Smooth muscle cell of the brain vasculature (primary cell): Measurements from ENCODE around the gene CDK5.

Experiments used
- DNase-seq: peaks from one replicate; pipeline ENCODE4 v3.0.0-alpha.2; 2012; ENCODE audit warnings: low read depth, low spot score

The CDK5 gene

DNA sequence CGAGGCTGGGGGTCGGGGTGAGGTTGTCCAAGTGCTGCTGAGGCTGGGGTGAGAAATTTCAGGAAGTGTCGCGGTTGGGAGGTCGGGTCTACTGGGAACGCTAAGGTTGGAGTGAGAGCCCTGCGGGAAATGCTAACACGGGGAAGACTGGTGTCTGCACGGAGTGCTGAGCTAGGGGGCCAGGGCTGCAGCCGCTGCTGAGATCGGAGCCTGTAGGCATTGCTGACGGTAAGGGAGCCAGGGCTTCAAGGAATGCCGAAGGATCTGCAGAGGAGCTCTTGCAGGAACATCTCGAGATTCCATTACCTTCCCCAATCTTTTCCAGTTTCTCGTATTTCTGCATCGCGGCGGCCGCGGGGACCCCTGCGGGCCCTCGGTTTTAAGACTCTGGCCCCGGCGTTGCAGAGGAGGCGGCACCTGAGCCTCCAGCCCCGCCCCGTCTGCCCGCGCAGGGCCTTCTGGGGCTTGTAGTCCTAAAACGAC is at the start of gene CDK5:
Gene CDK5, minus strand, starts transcription at position 392 of the 483 bp plus-strand sequence. Its CDS starts 49 bp downstream, at position 343.
- DNase-seq, result no peak

- no peak for DNase-seq
Measured at GRCh38 chr7:151104411-151105235, 46.9 kb upstream of the CDK5 start.

DNA sequence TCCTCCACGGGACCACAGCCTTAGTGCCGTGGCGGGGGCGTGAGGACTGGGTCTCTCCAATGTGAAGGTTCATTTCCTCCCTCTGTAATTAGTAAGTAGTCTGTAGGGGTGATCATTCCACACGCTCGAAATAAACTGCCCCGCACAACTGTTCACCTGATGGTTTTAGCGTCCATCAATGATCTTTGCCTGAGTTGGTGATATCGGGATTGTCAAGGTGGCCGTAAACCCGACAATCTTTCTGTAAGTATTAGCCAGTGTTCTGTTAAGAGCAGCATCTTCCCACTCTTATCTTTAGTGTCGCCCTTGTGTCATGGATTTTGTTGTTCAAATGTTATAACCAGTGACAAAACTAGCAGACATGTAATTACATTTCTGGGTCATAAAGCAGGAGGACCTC is 46.3 kb upstream of the CDK5 start:
- no peak for DNase-seq

- no peak for DNase-seq
Measured at GRCh38 chr7:151102991-151103390, 45.3 kb upstream of the CDK5 start.

GRCh38 chr7:151101621-151102396 is 44.1 kb upstream of the CDK5 start:
- no peak for DNase-seq

- DNase-seq, result no peak
Measured at GRCh38 chr7:151100921-151101320, 43.2 kb upstream of the CDK5 start.

GRCh38 chr7:151099486-151100211 is 42.0 kb upstream of the CDK5 start:
- no peak for DNase-seq

DNA sequence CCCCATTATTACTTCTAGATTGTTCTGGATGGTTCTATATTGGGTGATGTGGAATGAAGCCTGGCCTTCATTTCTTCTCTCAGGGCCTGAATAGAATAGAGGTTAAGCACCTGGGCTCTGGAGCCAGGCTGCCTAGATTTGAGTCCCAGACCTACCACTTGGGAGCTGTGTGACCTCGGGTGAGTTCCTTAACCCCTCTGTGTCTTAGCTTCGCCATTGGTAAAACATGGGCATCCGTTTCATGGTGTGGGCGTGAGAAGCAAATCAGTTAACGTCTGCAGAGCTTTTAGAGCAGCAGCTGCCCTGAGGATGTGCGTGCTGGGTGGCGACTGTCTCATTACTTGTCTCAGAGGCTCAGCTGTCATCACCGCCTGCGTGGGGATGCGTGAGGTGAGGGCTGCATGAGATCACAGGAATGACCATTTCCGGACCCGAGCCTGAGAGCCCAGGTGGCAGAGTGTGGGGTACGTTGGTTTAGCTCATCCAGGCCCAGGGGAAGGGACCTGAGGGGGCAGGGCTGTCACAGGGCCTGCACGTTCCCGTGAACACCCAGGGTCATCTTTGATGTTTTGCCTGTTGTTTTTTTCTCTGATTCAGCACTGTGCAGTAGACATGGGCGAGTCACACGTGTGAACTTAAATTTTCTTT is 38.3 kb upstream of the CDK5 start:
- DNase-seq, result no peak

DNA sequence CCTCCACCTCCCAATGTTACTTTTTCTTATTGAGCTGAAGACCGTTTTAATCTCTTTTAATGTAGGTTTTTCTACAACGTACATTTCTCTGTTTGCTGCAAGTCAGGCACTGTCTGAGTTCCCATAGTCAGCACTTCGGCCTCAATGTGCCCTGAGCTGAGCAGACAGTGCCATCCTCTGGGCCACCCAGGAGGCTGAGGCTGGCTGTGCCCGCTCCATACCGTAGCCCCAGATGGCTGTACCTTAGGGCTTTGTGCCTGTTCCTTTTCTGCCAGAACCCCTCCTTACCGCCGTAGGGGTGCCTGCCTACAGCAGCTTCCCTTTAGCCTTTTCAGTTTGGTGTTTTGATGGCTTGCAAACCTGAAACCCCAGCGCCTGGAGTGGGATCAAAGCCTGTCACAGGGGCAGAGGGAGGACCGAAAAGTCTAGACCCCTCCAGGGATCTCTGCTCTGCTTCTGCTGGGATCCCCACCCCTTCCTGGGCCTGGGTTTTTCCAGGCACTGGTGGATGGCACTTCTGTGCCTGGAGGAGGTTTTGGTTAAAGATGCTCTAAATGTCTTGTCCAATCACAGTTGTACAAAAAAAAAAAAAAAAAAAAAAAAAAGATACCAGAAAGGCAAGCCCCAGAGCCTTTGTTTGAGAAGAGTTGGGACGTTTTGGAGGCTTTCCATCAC is 37.6 kb upstream of the CDK5 start:
- DNase-seq, result no peak

GRCh38 chr7:151094675-151095074 is 37.0 kb upstream of the CDK5 start:
- no peak for DNase-seq

DNA sequence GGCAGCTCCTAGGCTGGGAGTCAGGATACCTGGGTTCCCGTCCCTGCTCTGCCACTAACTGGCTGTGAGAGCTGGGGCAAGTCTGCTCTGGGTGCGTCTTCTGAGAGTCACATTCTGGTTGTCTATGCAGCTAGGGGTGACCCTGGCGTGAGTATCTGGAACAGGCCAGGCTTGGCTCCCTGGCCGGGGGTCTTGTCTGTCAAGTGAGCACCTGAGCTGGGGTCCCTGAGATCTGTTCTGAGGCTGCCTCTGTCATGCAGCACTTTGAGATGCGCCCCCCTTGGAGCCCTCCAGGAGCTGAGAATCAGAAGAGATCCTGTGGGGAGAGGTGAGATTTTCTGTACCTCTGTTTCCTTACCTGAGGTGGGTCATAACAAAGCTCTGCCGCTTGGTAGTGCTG is 36.1 kb upstream of the CDK5 start:
- DNase-seq, result no peak

DNA sequence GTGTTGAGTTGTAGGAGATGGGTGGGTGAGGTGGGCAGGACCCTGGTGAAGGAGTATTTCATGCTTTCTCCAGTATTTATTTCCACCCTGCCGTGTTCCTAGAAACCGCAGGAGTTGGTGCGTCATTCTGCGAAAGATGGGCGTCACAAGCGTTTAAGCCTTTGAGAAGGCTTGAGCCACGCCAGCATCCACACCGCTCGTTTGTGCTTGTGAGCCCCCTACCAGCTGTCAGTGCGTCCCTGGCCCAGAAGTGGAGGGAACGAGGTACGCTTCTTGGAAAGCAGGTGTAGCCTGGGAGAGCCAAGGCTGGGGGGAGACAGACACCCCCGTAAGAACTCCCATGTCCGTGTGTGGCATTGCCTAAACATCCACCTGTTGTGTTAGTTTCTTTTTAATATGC is 34.3 kb upstream of the CDK5 start:
- no peak for DNase-seq

GRCh38 chr7:151091431-151091830 is 33.7 kb upstream of the CDK5 start:
- DNase-seq, result no peak

GRCh38 chr7:151091003-151091402 is 33.3 kb upstream of the CDK5 start:
- DNase-seq, result no peak

- no peak for DNase-seq
Measured at GRCh38 chr7:151089893-151090730, 32.4 kb upstream of the CDK5 start.

- DNase-seq, result peak; percentile 31
Measured at GRCh38 chr7:151088856-151089699, 31.4 kb upstream of the CDK5 start.

GRCh38 chr7:151088019-151088855 is 30.5 kb upstream of the CDK5 start:
- DNase-seq, result no peak
